Activated T-helper 9 cell treated with anti-CD3 and anti-CD28 coated beads, Interleukin-2, amount 50 U/mL, for 16 hours (primary cell): ENCODE measurements around the gene TERC.

Source experiments
- DNase-seq: peaks from one replicate; pipeline ENCODE4 v3.0.0-alpha.2; 2020; ENCODE audit warnings: low read depth

TERC gene

GRCh38 chr3:169764882-169765612, at the start of gene TERC:
Gene TERC (minus strand): TSS chr3:169765060.
- DNase-seq, result peak; percentile 86

- peak; percentile 68 for DNase-seq
Observed at GRCh38 chr3:169813757-169814517, 49.1 kb upstream of the TERC start.

- no peak for DNase-seq
Observed at GRCh38 chr3:169813278-169813677, 48.4 kb upstream of the TERC start.

- peak; percentile 60 for DNase-seq
Observed at GRCh38 chr3:169812332-169813235, 47.7 kb upstream of the TERC start, which contains the start of the genes LRRC34 and LRRIQ4. Gene LRRC34 (minus strand): TSS chr3:169812904. CDS start chr3:169812548, 356 bp downstream. Gene LRRIQ4 (plus strand): TSS chr3:169812870. CDS start chr3:169821922, 9,052 bp downstream.

GRCh38 chr3:169811631-169812331, 46.9 kb upstream of the TERC start:
- no peak for DNase-seq

- DNase-seq, result no peak
Observed at GRCh38 chr3:169809230-169809795, 44.5 kb upstream of the TERC start.

- DNase-seq, result no peak
Observed at GRCh38 chr3:169804681-169805080, 39.8 kb upstream of the TERC start.

- no peak for DNase-seq
Observed at GRCh38 chr3:169792359-169792758, 27.5 kb upstream of the TERC start.

GRCh38 chr3:169790687-169791429, 26.0 kb upstream of the TERC start:
- no peak for DNase-seq

GRCh38 chr3:169790219-169790618, 25.4 kb upstream of the TERC start:
- no peak for DNase-seq

GRCh38 chr3:169787791-169788190, 22.9 kb upstream of the TERC start:
- DNase-seq, result no peak

- no peak for DNase-seq
Observed at GRCh38 chr3:169787120-169787519, 22.3 kb upstream of the TERC start.

- no peak for DNase-seq
Observed at GRCh38 chr3:169781209-169781855, 16.5 kb upstream of the TERC start.

- DNase-seq, result no peak
Observed at GRCh38 chr3:169780742-169781141, 15.9 kb upstream of the TERC start.

- no peak for DNase-seq
Observed at GRCh38 chr3:169777822-169778221, 13.0 kb upstream of the TERC start.

GRCh38 chr3:169774186-169774585, 9.3 kb upstream of the TERC start:
- DNase-seq, result no peak

- peak; percentile 88 for DNase-seq
Observed at GRCh38 chr3:169772897-169773816, 8.3 kb upstream of the TERC start, which contains the start of gene MYNN. Gene MYNN (plus strand): TSS chr3:169773396. CDS start chr3:169774296, 900 bp downstream.

- DNase-seq, result no peak
Observed at GRCh38 chr3:169772305-169772896, 7.5 kb upstream of the TERC start.
